Keratinocyte (primary cell): ENCODE measurements around the gene DDX43. TPM values are rescaled to one million over a fixed set of nuclear protein-coding genes. Genes with fewer than 3 reads are reported as not detected.

Experiments
- DNase-seq: peaks from one replicate; pipeline ENCODE4 v3.0.0-alpha.2; 2011; ENCODE audit warnings: low read depth, missing footprints, low spot score
- FAIRE-seq: peaks from 2 replicates; lab custom pipeline; 2011; peaks lifted over from hg19 to GRCh38; lab: Jason Lieb, UNC
- H2AFZ ChIP-seq: 2 replicates; pipeline ENCODE4 v1.6.0; 2012; ENCODE audit warnings: low read length, control low read depth, inconsistent platforms; ENCODE audit not compliant: control insufficient read depth
- H3K27ac ChIP-seq: 2 replicates; pipeline ENCODE4 v1.5.1; 2011; ENCODE audit warnings: low read length; ENCODE audit not compliant: control insufficient read depth, insufficient read depth
- H3K27me3 ChIP-seq: 3 replicates; pipeline ENCODE4 v1.6.0; 2011; ENCODE audit warnings: low read length; ENCODE audit not compliant: control insufficient read depth, insufficient read depth; ENCODE audit errors: extremely low read depth
- H3K36me3 ChIP-seq, 2 experiments: 2 replicates in 1 of 2; 3 replicates in 1 of 2; pipeline ENCODE4 v1.5.1; 2011; ENCODE audit warnings: low read length in 2 of 2, mild to moderate bottlenecking in 1 of 2; ENCODE audit not compliant: control insufficient read depth in 2 of 2, insufficient read depth in 2 of 2; ENCODE audit errors: extremely low read depth in 1 of 2
- H3K4me1 ChIP-seq: 3 replicates; pipeline ENCODE4 v1.5.1; 2011; ENCODE audit warnings: low read length; ENCODE audit not compliant: control insufficient read depth, insufficient read depth; ENCODE audit errors: extremely low read depth
- H3K4me2 ChIP-seq: 3 replicates; pipeline ENCODE4 v1.6.0; 2011; ENCODE audit warnings: low read depth, low read length; ENCODE audit not compliant: control insufficient read depth, insufficient read depth; ENCODE audit errors: extremely low read depth
- H3K4me3 ChIP-seq, 3 experiments: fragments of 200-600 bp in 1 of 3; sonication (generic) in 1 of 3; 2 replicates in 2 of 3; 3 replicates in 1 of 3; pipeline ENCODE4 v1.5.1; 2011 to 2016; ENCODE audit warnings: low read length in 3 of 3, mild to moderate bottlenecking in 3 of 3, control low read depth in 2 of 3, inconsistent platforms in 1 of 3, low read depth in 1 of 3, mixed read lengths in 1 of 3, mixed run types in 1 of 3, moderate library complexity in 1 of 3; ENCODE audit not compliant: control insufficient read depth in 2 of 3, insufficient read depth in 2 of 3; ENCODE audit errors: extremely low read depth in 1 of 3
- H3K79me2 ChIP-seq: 2 replicates; pipeline ENCODE4 v1.6.0; 2012; ENCODE audit warnings: low read length; ENCODE audit not compliant: control insufficient read depth, insufficient read depth
- H3K9ac ChIP-seq: 3 replicates; pipeline ENCODE4 v1.6.0; 2011; ENCODE audit warnings: low read length; ENCODE audit not compliant: control insufficient read depth, insufficient read depth; ENCODE audit errors: extremely low read depth
- H3K9me1 ChIP-seq: 3 replicates; pipeline ENCODE4 v1.6.0; 2011; ENCODE audit warnings: low read length; ENCODE audit not compliant: control insufficient read depth, insufficient read depth; ENCODE audit errors: extremely low read depth
- H3K9me3 ChIP-seq: 2 replicates; pipeline ENCODE4 v1.5.1; 2012; ENCODE audit warnings: low read depth, low read length; ENCODE audit not compliant: control insufficient read depth
- H4K20me1 ChIP-seq: 3 replicates; pipeline ENCODE4 v1.6.0; 2011; ENCODE audit warnings: low read length; ENCODE audit not compliant: control insufficient read depth, insufficient read depth; ENCODE audit errors: extremely low read depth
- EZH2 ChIP-seq: IDR thresholded peaks from one replicate; pipeline ENCODE4 v1.6.1; 2012; ENCODE audit warnings: inconsistent platforms, mild to moderate bottlenecking, low read length, moderate library complexity
- dilution Hi-C: fragments of 300-500 bp; cut with MboI; formaldehyde crosslinking; loops from one replicate; pipeline ENCODE4 v1.7.0; 2020; ENCODE audit warnings: low sequenced_read_pairs; ENCODE audit not compliant: extremely low pct_ligation_motif_present
- polyA plus RNA-seq, 5 experiments: library from polyadenylated mRNA; depleted of rRNA in 3 of 5; stranded (reverse) in 3 of 5; stranded (forward) in 1 of 5; unstranded in 1 of 5; fragments of >200 nt; gene quantifications; 1 replicate in 1 of 5; 2 replicates in 3 of 5; 3 replicates in 1 of 5; pipeline versions ENCODE4 v1.2.1 to v1.2.3, GENCODE V29; 2011 to 2012; ENCODE audit warnings: missing spikeins in 2 of 5, low read depth in 1 of 5, low replicate concordance in 1 of 5
- TF ChIP-seq, protein P1 (sequence below), 3 experiments: IDR thresholded peaks in 1 of 3; conservative IDR thresholded peaks in 1 of 3; optimal IDR thresholded peaks in 1 of 3; 2 replicates in 2 of 3; 3 replicates in 1 of 3; pipeline versions ENCODE3 to v1.5.1; 2011; ENCODE audit warnings: low read length in 3 of 3, mild to moderate bottlenecking in 3 of 3, moderate library complexity in 2 of 3, control low read depth in 1 of 3, inconsistent platforms in 1 of 3; ENCODE audit not compliant: insufficient read depth in 2 of 3; ENCODE audit errors: extremely low read depth in 1 of 3

The DDX43 gene
- polyA plus RNA-seq, 1 donor (not counting 4 experiments of a cell fraction or from before 2014, with no cell fraction given) = 0.33 TPM

DNA sequence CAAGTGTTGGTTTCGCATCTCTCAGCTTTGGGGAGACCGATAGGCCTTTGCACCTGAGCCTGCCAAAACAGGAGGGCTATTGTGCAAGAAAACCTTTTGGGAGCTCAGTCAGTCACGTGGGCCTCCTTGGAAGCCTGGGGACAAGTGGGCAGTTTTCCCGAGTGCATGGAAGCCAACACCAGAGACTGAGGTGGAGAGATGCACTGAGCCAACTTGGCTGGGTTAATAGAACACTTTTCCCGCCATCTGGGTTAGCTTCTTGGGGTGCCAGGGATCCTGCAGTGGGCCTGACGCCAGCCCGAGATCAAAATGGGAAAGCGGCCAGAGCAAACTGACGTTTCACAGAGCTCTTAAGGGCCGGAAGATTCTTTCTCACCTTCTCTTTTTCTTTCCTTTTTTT is 22.1 kb upstream of the DDX43 start:
- H3K9ac ChIP-seq = no peak overlapping the region
- TF ChIP-seq, protein P1, sequence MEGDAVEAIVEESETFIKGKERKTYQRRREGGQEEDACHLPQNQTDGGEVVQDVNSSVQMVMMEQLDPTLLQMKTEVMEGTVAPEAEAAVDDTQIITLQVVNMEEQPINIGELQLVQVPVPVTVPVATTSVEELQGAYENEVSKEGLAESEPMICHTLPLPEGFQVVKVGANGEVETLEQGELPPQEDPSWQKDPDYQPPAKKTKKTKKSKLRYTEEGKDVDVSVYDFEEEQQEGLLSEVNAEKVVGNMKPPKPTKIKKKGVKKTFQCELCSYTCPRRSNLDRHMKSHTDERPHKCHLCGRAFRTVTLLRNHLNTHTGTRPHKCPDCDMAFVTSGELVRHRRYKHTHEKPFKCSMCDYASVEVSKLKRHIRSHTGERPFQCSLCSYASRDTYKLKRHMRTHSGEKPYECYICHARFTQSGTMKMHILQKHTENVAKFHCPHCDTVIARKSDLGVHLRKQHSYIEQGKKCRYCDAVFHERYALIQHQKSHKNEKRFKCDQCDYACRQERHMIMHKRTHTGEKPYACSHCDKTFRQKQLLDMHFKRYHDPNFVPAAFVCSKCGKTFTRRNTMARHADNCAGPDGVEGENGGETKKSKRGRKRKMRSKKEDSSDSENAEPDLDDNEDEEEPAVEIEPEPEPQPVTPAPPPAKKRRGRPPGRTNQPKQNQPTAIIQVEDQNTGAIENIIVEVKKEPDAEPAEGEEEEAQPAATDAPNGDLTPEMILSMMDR (optimal IDR thresholded peaks at IDR 0.05 in 1 of 3, IDR thresholded peaks at IDR 0.05 in 1 of 3, conservative IDR thresholded peaks at IDR 0.05 in 1 of 3; ENCODE audit: extremely low read depth in 1 of 3, insufficient read depth in 2 of 3, low read length in 3 of 3) = no peak
- TF ChIP-seq EZH2 = no peak
- H3K9me1 ChIP-seq = peaks cover 2% of the 10 kb centered on the region
- H2AFZ ChIP-seq = no peak overlapping the region
- H3K9me3 ChIP-seq = no peaks in the 10 kb centered on the region
- no peaks in the 10 kb centered on the region for H4K20me1 ChIP-seq
- H3K27ac ChIP-seq = no peak overlapping the region
- H3K27me3 ChIP-seq = no peaks in the 10 kb centered on the region
- no peaks in the 10 kb centered on the region for H3K4me1 ChIP-seq
- dilution Hi-C loops = no loop called here
- DNase-seq (no peak), FAIRE-seq (no peak)
- H3K79me2 ChIP-seq = no peaks in the 10 kb centered on the region
- H3K36me3 ChIP-seq = no peaks in the 10 kb centered on the region
- no peak overlapping the region for H3K4me2 ChIP-seq
- H3K4me3 ChIP-seq = no peak overlapping the region

DNA sequence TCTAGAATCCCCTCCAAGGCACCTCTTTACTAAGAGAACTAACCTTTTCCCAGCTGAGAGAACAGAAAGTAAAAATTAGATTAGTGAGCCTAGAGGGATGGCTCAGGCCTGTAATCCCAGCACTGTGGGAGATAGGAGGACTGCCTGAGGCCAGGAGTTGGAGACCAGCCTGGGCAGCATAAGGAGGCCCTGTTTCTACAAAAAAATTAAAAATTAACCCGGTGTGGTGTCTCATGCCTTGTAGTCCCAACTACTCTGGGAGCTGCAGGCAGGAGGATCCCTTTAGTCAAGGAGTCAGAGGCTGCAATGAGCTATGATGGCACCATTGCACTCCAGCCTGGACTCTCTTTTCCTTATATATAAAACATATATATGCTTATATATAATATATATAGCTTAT is 19.4 kb upstream of the DDX43 start:
- Histone ChIP-seq H3K9ac (no peak overlapping the region), H3K79me2 (no peaks in the 10 kb centered on the region), H3K9me3 (no peaks in the 10 kb centered on the region), H3K27me3 (no peaks in the 10 kb centered on the region), H4K20me1 (no peaks in the 10 kb centered on the region), H2AFZ (no peak overlapping the region), H3K9me1 (no peaks in the 10 kb centered on the region), H3K4me1 (no peaks in the 10 kb centered on the region), H3K36me3 (no peaks in the 10 kb centered on the region), H3K27ac (no peak overlapping the region), H3K4me2 (no peak overlapping the region), H3K4me3 (no peak overlapping the region)
- no peak for FAIRE-seq
- DNase-seq = no peak
- dilution Hi-C loops = no loop called here
- TF ChIP-seq EZH2 = no peak
- TF ChIP-seq, protein P1 (optimal IDR thresholded peaks at IDR 0.05 in 1 of 3, IDR thresholded peaks at IDR 0.05 in 1 of 3, conservative IDR thresholded peaks at IDR 0.05 in 1 of 3; ENCODE audit: extremely low read depth in 1 of 3, insufficient read depth in 2 of 3, low read length in 3 of 3) = no peak
